Diencephalon (tissue), 1 donor: Measurements from ENCODE around the gene MAEL. TPM values are rescaled to one million over a fixed set of nuclear protein-coding genes. Genes with fewer than 3 reads are reported as not detected.

ENCODE experiments used
- small RNA-seq: library from RNA; depleted of rRNA; stranded (forward); fragments of <200 nt; gene quantifications from one replicate; pipeline ENCODE3, GENCODE V24; 2014
- total RNA-seq: library from RNA; depleted of rRNA; stranded (reverse); fragments of >200 nt; gene quantifications from one replicate; pipeline ENCODE4 v1.2.3, GENCODE V29; 2014

MAEL gene
- 3.2 TPM for total RNA-seq

GRCh38 chr1:166988974-166989515, at the start of gene MAEL:
Gene MAEL (plus strand): TSS chr1:166989280. CDS start chr1:166989353, 73 bp downstream.

DNA sequence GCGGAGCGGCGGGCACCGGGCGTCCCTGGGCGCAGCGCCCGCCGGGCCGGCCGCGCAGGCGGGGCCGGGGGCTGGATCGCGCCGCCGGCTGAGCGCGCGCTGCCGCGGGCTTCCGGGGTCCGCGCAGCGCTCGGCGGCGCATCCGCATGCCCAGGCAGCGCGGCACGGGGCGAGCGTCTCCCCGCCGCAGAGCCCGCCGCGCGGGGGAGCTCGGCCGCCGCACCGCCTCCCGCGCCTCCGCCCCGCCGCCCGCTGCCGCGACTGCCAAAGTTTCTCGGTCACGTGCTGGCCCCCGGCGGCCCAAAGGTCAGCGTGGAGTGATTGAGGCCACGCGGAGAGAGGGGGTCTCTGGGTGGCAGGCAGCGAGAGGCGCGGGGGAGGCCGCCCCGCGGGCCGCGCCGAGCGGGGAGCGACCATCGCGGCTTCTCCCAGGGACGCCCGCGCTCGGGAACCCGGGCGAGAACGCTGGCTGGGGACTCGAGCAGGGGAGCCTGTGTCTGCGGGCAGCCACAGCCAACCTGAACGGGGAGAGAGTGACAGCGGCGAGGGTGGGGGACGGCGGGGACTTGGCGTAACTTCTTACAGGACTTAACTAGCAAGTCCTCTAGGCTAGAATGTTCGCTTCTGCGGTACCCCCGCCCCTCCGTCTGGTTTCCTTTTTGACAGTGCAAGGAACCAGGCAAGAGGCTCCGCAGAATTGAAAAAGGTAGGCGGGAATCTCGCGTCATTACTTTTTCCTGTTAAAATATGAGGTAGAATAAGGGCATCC, 13.5 kb upstream of the MAEL start, which contains the start of gene ILDR2:
TSS of gene ILDR2 (minus strand) at position 180 of the 769 bp plus-strand sequence. CDS start 272 bp downstream, outside the sequence.

Small RNAs within 50 kb of the gene (small RNA-seq; reads per million reads assigned to genes)
- gene RNA5SP65 = 0.23 reads per million

Other genes starting within 250 kb of the MAEL start
- 47.5 TPM for gene POGK, start 149.8 kb upstream of the MAEL start, total RNA-seq
- 51.2 TPM for gene TADA1, start 113.0 kb upstream of the MAEL start, total RNA-seq
- gene ILDR2, start 13.7 kb upstream of the MAEL start, total RNA-seq = 76.8 TPM
- not detected for gene GPA33, start 101.1 kb downstream of the MAEL start, total RNA-seq
- gene STYXL2, start 104.8 kb downstream of the MAEL start, total RNA-seq = 0.69 TPM
- gene POU2F1, start 231.6 kb downstream of the MAEL start, total RNA-seq = 36.9 TPM